GM21786 (cell line): ENCODE data around the gene PAX9.

Experiments used
- ATAC-seq: cut with Tn5 transposase; IDR thresholded peaks from one replicate; pipeline ENCODE4 v1.9.1; 2021; ENCODE audit not compliant: unreplicated experiment

PAX9 gene

DNA sequence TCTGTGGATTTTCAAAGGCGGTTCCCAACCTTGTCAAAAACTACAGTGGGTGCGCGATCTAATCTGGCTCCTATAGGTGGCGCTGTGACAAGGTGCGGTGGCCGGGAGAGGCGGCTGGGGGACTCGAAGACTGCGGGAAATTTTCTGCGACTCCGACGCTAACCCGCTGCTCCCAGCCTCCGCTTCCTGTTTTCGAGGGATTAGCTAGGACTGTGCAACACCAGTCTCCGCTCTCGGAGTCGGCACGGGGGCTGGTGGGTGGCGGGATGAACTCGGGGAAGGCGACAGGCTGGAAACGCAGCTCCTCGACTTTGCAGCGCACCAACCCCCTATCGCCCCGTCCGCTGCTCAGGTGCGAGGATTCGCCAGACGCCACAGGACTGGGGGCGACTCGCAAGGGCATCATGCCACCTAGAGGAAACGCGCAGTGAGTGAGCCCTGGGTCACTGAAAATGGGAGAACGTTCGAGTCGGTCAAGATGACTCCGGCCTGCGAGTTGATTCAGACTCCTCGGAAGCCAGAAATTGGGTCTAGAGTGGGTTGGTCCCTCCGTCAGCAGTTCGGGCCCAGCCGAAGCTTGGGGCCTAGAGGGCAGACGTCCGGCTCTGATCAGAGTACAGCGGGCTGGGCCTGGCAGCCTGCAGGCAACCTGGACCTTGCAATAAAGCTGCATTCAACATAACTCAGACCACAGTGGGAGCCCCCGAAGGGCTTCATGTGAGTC, 5.5 kb upstream of the PAX9 start:
- no peak for ATAC-seq

DNA sequence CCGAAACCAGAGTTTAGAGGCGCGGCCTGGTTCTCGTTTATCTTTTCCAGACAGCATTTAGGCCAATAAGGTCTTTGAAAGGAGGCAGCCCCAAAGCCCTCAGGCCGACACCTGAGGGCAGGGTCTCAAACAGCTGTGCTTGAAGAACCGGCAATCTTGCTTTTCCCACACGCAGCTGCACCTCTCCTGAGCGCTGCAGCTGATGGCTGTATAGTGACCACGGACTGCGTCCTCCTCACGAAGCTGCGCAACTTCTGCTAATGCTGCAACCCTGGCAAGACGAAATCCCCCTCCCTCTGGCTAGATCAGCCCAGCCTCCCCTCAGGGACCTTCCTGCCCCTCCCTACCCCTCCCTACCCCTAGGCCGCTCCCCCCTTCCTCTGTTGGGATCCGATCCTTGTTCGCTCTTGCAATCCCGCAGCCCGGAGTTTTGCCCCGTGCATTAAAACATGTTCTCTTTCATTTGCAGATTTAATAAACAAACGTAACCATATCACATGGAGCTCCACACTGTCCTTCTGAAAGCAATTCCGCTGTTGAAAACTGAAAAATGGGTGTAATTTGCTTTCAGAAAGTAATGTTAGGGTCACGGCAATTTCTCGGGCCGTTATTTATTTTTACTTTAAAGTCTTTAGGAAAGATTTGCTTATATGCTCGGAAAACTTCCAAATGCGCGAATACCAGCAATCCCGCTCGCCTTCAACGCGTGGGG, 4.8 kb upstream of the PAX9 start:
- ATAC-seq: no peak

GRCh38 chr14:36657399-36658122, 4.1 kb upstream of the PAX9 start:
- ATAC-seq: no peak

- no peak for ATAC-seq
These were observed 3.3 kb upstream of the PAX9 start for GRCh38 chr14:36658123-36659009.

GRCh38 chr14:36659010-36659821, 2.4 kb upstream of the PAX9 start:
- no peak for ATAC-seq

DNA sequence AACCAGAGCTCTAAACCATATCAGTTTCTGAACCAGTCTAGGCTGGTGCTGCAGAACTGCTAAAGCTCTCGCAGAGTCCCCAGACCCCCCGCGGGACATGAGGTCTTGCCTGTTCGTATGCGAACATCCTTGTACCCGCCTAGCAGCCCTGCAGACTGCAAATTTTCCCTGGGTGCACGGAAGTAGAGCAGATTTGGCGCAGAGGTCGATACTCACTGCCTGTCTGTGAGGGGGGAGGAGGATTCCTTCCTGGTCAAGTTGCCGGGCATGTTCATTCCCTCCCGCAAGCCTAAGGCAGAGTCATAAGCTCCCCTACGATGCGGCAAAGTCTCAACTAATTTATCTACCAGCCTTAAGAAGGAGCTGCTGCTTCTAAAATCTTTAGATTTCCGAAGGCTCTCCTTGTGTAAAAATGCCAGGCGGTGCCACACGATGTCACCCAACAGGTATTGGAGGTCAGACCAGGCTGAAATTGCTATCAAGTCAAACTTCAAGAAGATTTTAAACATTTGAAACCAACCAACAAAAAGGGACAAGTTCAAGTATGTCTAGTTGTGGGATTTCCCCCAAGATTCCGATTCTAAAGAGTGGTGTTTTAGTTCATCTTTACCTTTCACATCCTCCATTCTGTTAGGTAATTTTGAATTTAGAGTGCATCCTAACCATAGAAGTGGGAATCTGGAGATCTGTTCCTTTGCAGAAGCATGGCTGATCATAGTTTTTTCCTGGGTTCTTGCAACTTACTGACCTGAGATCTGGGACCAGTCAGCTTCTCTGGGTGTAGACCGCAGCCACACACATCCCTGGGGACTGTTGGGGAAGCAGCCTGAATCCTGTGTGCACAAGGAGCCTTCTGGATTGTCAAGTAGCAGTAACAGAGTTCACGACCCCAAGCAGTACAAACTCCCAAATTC, 1.6 kb upstream of the PAX9 start:
- ATAC-seq: no peak

- ATAC-seq: no peak
These were observed 739 bp upstream of the PAX9 start for GRCh38 chr14:36660736-36661505.

DNA sequence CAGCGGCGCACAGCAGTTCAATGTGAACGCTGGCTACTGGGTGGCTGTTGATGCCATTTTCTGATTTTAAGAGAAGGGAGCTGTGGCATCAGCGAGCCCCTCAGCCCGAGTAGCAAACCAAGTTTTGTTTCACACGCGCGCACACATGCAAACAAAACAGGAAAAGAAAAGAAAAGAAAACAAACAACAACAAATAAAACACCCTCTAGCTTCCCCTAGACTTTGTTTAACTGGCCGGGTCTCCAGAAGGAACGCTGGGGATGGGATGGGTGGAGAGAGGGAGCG, 540 bp downstream of the PAX9 start:
- ATAC-seq: no peak

DNA sequence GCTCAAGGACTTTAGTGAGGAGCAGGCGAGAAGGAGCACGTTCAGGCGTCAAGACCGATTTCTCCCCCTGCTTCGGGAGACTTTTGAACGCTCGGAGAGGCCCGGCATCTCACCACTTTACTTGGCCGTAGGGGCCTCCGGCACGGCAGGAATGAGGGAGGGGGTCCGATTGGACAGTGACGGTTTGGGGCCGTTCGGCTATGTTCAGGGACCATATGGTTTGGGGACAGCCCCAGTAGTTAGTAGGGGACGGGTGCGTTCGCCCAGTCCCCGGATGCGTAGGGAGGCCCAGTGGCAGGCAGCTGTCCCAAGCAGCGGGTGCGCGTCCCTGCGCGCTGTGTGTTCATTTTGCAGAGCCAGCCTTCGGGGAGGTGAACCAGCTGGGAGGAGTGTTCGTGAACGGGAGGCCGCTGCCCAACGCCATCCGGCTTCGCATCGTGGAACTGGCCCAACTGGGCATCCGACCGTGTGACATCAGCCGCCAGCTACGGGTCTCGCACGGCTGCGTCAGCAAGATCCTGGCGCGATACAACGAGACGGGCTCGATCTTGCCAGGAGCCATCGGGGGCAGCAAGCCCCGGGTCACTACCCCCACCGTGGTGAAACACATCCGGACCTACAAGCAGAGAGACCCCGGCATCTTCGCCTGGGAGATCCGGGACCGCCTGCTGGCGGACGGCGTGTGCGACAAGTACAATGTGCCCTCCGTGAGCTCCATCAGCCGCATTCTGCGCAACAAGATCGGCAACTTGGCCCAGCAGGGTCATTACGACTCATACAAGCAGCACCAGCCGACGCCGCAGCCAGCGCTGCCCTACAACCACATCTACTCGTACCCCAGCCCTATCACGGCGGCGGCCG, 1.1 kb downstream of the PAX9 start:
- no peak for ATAC-seq

- no peak for ATAC-seq
These were observed 2.0 kb downstream of the PAX9 start for GRCh38 chr14:36663404-36664321.

DNA sequence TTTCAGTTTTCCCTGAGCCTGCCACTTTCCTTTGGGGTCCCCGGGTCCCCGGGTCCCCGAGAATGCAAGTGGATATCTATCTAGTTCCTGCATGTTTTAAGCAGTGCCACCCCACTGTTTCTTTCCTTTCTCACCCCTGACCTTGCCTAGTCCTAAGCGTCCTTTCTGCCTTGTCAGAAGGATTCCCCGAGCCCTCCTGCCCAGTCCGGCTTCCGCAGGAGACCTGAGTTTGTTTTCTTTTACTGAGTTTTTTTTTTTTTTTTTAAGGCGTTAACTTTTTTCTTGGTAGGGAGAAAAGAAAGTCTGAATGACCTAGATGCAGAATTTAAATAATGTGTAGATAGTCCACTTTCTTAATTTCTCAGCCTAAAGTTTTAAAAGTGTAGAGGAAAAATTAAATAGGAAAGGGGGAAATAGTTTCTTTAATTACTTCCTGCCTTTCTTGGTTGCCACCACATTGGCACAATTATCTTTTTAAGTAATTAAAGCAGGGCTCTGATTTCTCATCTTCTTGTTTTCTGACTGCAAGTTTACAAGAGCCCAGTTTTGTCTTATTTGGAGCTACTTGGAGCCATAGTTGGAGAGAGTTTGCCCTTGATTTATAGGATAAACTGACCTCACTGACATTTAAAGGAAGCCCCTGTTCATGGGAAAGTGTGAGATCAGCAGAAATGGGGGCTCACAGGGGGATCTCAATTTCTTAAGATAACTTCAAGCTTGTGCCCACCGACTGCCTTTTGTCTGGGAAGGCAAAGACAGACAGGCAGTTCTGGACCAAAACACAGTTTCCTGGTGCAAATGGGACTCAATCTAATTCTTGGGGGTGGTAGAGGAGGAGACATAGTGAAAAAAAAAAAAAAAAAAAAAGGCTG, 2.9 kb downstream of the PAX9 start:
- no peak for ATAC-seq

DNA sequence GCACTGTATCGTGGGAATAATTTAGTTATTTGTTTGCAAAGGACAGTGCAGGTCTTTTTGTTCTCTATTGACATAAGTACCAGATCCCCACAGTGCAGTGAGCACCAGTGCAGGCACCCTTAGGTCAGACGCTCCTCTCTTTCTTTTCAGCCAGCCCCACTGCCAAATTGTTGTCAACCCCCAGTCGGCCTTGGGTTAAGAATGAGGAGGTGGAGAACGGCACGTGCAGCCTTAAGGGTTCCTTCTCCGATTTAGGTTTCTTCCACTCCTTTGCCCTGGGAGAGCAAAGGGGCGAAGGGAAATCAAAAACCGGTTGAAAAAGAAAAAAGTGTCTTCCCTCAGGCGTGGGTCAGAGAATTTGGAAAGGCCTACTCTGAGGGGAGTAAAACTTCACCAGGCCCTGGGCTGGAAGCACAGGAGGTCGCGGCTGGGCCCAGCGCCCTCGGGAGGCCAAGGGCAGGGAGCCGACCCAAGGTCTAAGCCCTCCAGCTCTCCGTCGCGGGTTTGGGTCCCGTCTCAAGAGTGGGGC, 4.3 kb downstream of the PAX9 start:
- no peak for ATAC-seq

GRCh38 chr14:36666416-36667206, 5.0 kb downstream of the PAX9 start:
- ATAC-seq: no peak

DNA sequence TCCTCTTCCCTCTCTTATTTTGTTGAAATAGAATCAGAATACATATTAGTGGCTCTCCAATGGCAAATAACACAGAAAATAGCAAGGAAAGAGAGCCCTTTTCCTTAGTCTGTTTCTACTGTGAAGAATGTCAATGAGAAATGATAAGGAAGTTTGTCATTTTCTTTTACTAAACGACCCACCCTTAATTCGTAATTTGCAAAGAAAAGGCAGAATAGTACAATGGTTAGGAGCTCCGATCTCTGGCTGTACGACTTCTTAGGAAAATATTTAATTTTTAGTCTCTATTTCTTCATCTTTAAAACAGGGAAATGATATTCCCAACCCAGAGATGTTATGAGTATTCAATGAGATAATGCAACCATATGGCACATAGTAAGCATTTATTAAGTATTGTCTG, 6.0 kb downstream of the PAX9 start:
- no peak for ATAC-seq

GRCh38 chr14:36671149-36671548, 9.5 kb downstream of the PAX9 start:
- no peak for ATAC-seq
